H9 (cell line): ENCODE measurements around the gene PSMB5. TPM values are rescaled to one million over a fixed set of nuclear protein-coding genes. Genes with fewer than 3 reads are reported as not detected.

Experiments
- DNase-seq: peaks from one replicate; pipeline ENCODE4 v3.0.0-alpha.2; 2017
- H2AFZ ChIP-seq: one replicate; pipeline ENCODE4 v1.6.1; 2013; ENCODE audit warnings: mild to moderate bottlenecking, low read length, control low read depth, moderate library complexity
- H2AK5ac ChIP-seq: 2 replicates; pipeline ENCODE4 v1.6.1; 2013; ENCODE audit warnings: low read length, control low read depth, mixed read lengths; ENCODE audit not compliant: insufficient read length
- H2BK120ac ChIP-seq: one replicate; pipeline ENCODE4 v1.6.1; 2013; ENCODE audit warnings: low read depth, mild to moderate bottlenecking, low read length, control low read depth, inconsistent platforms; ENCODE audit not compliant: poor library complexity, severe bottlenecking
- H2BK12ac ChIP-seq: 2 replicates; pipeline ENCODE4 v1.6.1; 2013; ENCODE audit warnings: low read length, control low read depth, mixed read lengths, low read depth; ENCODE audit not compliant: insufficient read length
- H2BK15ac ChIP-seq: 2 replicates; pipeline ENCODE4 v1.6.1; 2013; ENCODE audit warnings: low read depth, low read length, control low read depth
- H2BK20ac ChIP-seq: one replicate; pipeline ENCODE4 v1.6.1; 2013; ENCODE audit warnings: low read depth, mild to moderate bottlenecking, low read length, control low read depth, inconsistent platforms; ENCODE audit not compliant: poor library complexity, severe bottlenecking
- H2BK5ac ChIP-seq: 2 replicates; pipeline ENCODE4 v1.6.1; 2013; ENCODE audit warnings: low read length, control low read depth, mixed read lengths; ENCODE audit not compliant: insufficient read length
- H3K14ac ChIP-seq: 2 replicates; pipeline ENCODE4 v1.6.1; 2013; ENCODE audit warnings: low read length, control low read depth; ENCODE audit not compliant: insufficient read depth
- H3K18ac ChIP-seq: 2 replicates; pipeline ENCODE4 v1.6.1; 2013; ENCODE audit warnings: low read depth, mild to moderate bottlenecking, mixed read lengths, low read length, control low read depth; ENCODE audit not compliant: insufficient read length
- H3K23ac ChIP-seq: 2 replicates; pipeline ENCODE4 v1.6.1; 2013; ENCODE audit warnings: low read length, control low read depth, mixed read lengths, low read depth; ENCODE audit not compliant: insufficient read length
- H3K23me2 ChIP-seq: 2 replicates; pipeline ENCODE4 v1.6.1; 2013; ENCODE audit warnings: low read depth, mild to moderate bottlenecking, mixed read lengths, low read length, control low read depth; ENCODE audit not compliant: insufficient read length, poor library complexity, severe bottlenecking
- H3K27ac ChIP-seq: 2 replicates; pipeline ENCODE4 v1.5.1; 2013; ENCODE audit warnings: low read length, control low read depth, mixed read lengths, low read depth; ENCODE audit not compliant: insufficient read length
- H3K27me3 ChIP-seq: 2 replicates; pipeline ENCODE4 v1.6.1; 2013; ENCODE audit warnings: low read length, control low read depth, inconsistent platforms; ENCODE audit not compliant: insufficient read depth
- H3K4ac ChIP-seq: 2 replicates; pipeline ENCODE4 v1.6.1; 2013; ENCODE audit warnings: low read depth, mild to moderate bottlenecking, control low read depth, inconsistent platforms, low read length, moderate library complexity
- H3K4me1 ChIP-seq: 2 replicates; pipeline ENCODE4 v1.6.1; 2013; ENCODE audit warnings: low read length, control low read depth, inconsistent platforms; ENCODE audit not compliant: insufficient read depth
- H3K4me2 ChIP-seq: 2 replicates; pipeline ENCODE4 v1.6.1; 2013; ENCODE audit warnings: low read length, control low read depth, mixed read lengths; ENCODE audit not compliant: insufficient read length, insufficient read depth
- H3K56ac ChIP-seq: 2 replicates; pipeline ENCODE4 v1.6.1; 2013; ENCODE audit warnings: low read depth, mild to moderate bottlenecking, mixed read lengths, low read length, control low read depth; ENCODE audit not compliant: insufficient read length
- H3K79me1 ChIP-seq: 2 replicates; pipeline ENCODE4 v1.6.1; 2013; ENCODE audit warnings: low read depth, mild to moderate bottlenecking, moderate library complexity, low read length, control low read depth, inconsistent platforms; ENCODE audit not compliant: insufficient read depth, poor library complexity, severe bottlenecking
- H3K79me2 ChIP-seq: 2 replicates; pipeline ENCODE4 v1.6.1; 2013; ENCODE audit warnings: low read length, control low read depth, inconsistent platforms; ENCODE audit not compliant: insufficient read depth
- H3K9ac ChIP-seq: 2 replicates; pipeline ENCODE4 v1.6.1; 2013; ENCODE audit warnings: low read length, control low read depth, mixed read lengths; ENCODE audit not compliant: insufficient read length; ENCODE audit errors: extremely low read depth
- H3K9me3 ChIP-seq: one replicate; pipeline ENCODE4 v1.6.1; 2013; ENCODE audit warnings: low read depth, low read length, inconsistent platforms; ENCODE audit not compliant: control insufficient read depth
- H3T11ph ChIP-seq: one replicate; pipeline ENCODE4 v1.6.1; 2013; ENCODE audit warnings: mild to moderate bottlenecking, low read length, control low read depth, inconsistent platforms
- H4K20me1 ChIP-seq: one replicate; pipeline ENCODE4 v1.6.1; 2013; ENCODE audit not compliant: control insufficient read depth, insufficient read length, insufficient read depth
- H4K5ac ChIP-seq: 2 replicates; pipeline ENCODE4 v1.6.1; 2013; ENCODE audit warnings: low read depth, mild to moderate bottlenecking, mixed read lengths, low read length, control low read depth; ENCODE audit not compliant: insufficient read length
- H4K8ac ChIP-seq: replicated peaks from 2 replicates; pipeline ENCODE4 v1.6.1; 2013; ENCODE audit warnings: low read length, control low read depth, mixed read lengths, low read depth; ENCODE audit not compliant: insufficient read length
- H4K91ac ChIP-seq: 2 replicates; pipeline ENCODE4 v1.6.1; 2013; ENCODE audit warnings: low read depth, mild to moderate bottlenecking, moderate library complexity, mixed read lengths, low read length, control low read depth; ENCODE audit not compliant: insufficient read length
- H3K27ac Mint-ChIP-seq, 3 experiments: 2 replicates in 2 of 3; 3 replicates in 1 of 3; pipeline ENCODE4 v1.8.0; 2020 to 2021; ENCODE audit warnings: mixed read lengths in 3 of 3, mild to moderate bottlenecking in 1 of 3, moderate library complexity in 1 of 3
- H3K27me3 Mint-ChIP-seq: 2 replicates; pipeline ENCODE4 v1.8.0; 2021; ENCODE audit warnings: low read depth, mild to moderate bottlenecking, moderate library complexity, mixed read lengths
- H3K36me3 Mint-ChIP-seq, 3 experiments: 2 replicates in 2 of 3; 3 replicates in 1 of 3; pipeline ENCODE4 v1.8.0; 2020 to 2021; ENCODE audit warnings: low read depth in 3 of 3, mixed read lengths in 3 of 3; ENCODE audit not compliant: insufficient read depth in 1 of 3
- H3K4me1 Mint-ChIP-seq, 2 experiments: 2 replicates each; pipeline ENCODE4 v1.8.0; 2020; ENCODE audit warnings: mixed read lengths in 2 of 2
- H3K4me3 Mint-ChIP-seq, 2 experiments: 2 replicates in 1 of 2; 3 replicates in 1 of 2; pipeline ENCODE4 v1.8.0; 2020 to 2021; ENCODE audit warnings: mild to moderate bottlenecking in 2 of 2, mixed read lengths in 2 of 2, moderate library complexity in 1 of 2
- H3K9me3 Mint-ChIP-seq, 2 experiments: 2 replicates in 1 of 2; 3 replicates in 1 of 2; pipeline ENCODE4 v1.8.0; 2020; ENCODE audit warnings: mild to moderate bottlenecking in 2 of 2, mixed read lengths in 2 of 2, moderate library complexity in 1 of 2
- CTCF ChIP-seq: fragments of 200-600 bp; sonication (generic); conservative IDR thresholded peaks from 3 replicates; pipeline ENCODE4 v1.8.0; 2021; ENCODE audit warnings: antibody characterized with exemption, mild to moderate bottlenecking
- WGBS: extraction: QIAGEN DNeasy Blood & Tissue Kit; methylation state at CpG from one replicate; pipeline ENCODE4 v1.1.7; 2013; ENCODE audit warnings: missing lambda C conversion rate, low lambda C conversion rate, mixed read lengths; ENCODE audit not compliant: insufficient read length; ENCODE audit errors: extremely low coverage; 5-methylcytosine and 5-hydroxymethylcytosine counted together
- total RNA-seq: library from RNA; stranded (reverse); gene quantifications from 2 replicates; pipeline ENCODE4 v1.2.1, GENCODE V29; 2021

PSMB5 gene
- total RNA-seq, 1 experiment from 2014 or later = 252 TPM

DNA sequence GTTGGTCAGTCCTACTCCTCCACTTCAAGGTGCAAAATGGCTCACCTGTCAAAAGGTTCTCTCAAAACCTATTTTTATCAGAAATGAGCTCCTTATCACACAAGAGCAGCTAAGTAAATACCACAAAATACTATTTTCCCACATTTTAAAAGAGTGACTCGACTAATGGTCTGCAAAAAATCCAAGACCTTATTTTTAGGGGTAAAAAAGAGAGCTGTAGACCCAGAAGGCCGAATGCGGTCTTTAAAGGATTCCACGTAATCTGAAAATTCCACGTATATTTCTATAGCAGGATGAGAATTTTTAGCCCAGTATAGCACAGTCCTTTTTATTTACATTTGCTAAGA is 28.5 kb downstream of the PSMB5 start:
- Histone ChIP-seq H3K23ac (no peak overlapping the region), H3K27ac (no peak overlapping the region), H2BK120ac (no peak overlapping the region), H3K27me3 (no peaks in the 10 kb centered on the region), H2AK5ac (no peak overlapping the region), H3K79me1 (no peaks in the 10 kb centered on the region), H3K9me3 (no peaks in the 10 kb centered on the region), H3K9ac (peak overlapping the region; percentile 91), H2BK12ac (no peak overlapping the region), H3K4ac (no peak overlapping the region), H3K56ac (no peak overlapping the region), H4K8ac (no peak overlapping the region), H3K18ac (no peak overlapping the region), H3K23me2 (no peaks in the 10 kb centered on the region), H3K4me1 (peaks cover 5% of the 10 kb centered on the region; the same call in 1 of the 2 replicates), H4K91ac (no peak overlapping the region), H4K20me1 (no peaks in the 10 kb centered on the region), H2AFZ (no peak overlapping the region), H3K14ac (no peak overlapping the region), H3K4me2 (peak overlapping the region; percentile 49), H2BK20ac (no peak overlapping the region), H4K5ac (no peak overlapping the region), H3K79me2 (no peaks in the 10 kb centered on the region), H2BK15ac (no peak overlapping the region), H3T11ph (no peak overlapping the region), H2BK5ac (no peak overlapping the region)
- H3K27ac Mint-ChIP-seq = peak overlapping the region; percentile 94 to 97 (median 95); a peak in 4 of 7 replicates
- peak overlapping the region; percentile 88 to 90 for H3K4me3 Mint-ChIP-seq
- peaks cover 0 to 9% (median 4%) of the 10 kb centered on the region in 3 experiments; a peak in 3 of 7 replicates for H3K36me3 Mint-ChIP-seq
- no peak for DNase-seq
- H3K4me1 Mint-ChIP-seq = peaks cover 17 to 37% of the 10 kb centered on the region in 2 experiments
- H3K27me3 Mint-ChIP-seq = no peaks in the 10 kb centered on the region
- no CpG with 5 or more reads among the region's 5 CpGs for WGBS
- no peak for TF ChIP-seq CTCF
- peaks cover 0 to 6% of the 10 kb centered on the region in 2 experiments; a peak in 3 of 5 replicates for H3K9me3 Mint-ChIP-seq
